Measurements from ENCODE around the gene ABCA7. TPM values are rescaled to one million over a fixed set of nuclear protein-coding genes. Genes with fewer than 3 reads are reported as not detected.

The ABCA7 gene
- total RNA-seq, 2 experiments from 2014 or later, result 114 to 118 TPM

DNA sequence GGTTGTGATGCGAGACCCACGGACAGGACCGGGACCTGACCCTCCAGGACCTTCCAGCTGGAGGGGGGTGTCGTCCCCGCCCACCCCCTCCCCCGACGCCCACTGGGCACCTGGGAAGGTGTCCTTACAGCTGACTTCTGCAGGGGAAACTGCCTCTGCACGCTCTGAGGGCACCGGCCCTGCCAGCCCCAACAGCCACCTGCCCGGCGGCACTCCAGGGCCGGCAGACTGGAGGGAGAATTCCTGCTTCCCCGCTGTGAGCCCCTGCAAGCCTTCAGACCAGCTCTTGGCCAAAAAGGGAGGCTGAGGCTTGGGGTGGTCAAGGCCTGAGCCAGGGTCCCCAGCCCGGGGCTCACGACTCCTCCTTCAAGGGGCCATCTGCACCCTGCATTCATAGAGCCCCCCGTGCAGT lies 12.3 kb upstream of the ABCA7 start:
- DNase-seq, result peak in 3 of 14 experiments; percentile 32 to 58 (median 48)
- intact Hi-C loops (cut with DNase I, micrococcal nuclease), result loop anchor here in 1 of 2 experiments (10.0 kb wide), 1 partner anchor 217 kb away; the partner anchor contains the start of genes ATP5F1D and MIDN

DNA sequence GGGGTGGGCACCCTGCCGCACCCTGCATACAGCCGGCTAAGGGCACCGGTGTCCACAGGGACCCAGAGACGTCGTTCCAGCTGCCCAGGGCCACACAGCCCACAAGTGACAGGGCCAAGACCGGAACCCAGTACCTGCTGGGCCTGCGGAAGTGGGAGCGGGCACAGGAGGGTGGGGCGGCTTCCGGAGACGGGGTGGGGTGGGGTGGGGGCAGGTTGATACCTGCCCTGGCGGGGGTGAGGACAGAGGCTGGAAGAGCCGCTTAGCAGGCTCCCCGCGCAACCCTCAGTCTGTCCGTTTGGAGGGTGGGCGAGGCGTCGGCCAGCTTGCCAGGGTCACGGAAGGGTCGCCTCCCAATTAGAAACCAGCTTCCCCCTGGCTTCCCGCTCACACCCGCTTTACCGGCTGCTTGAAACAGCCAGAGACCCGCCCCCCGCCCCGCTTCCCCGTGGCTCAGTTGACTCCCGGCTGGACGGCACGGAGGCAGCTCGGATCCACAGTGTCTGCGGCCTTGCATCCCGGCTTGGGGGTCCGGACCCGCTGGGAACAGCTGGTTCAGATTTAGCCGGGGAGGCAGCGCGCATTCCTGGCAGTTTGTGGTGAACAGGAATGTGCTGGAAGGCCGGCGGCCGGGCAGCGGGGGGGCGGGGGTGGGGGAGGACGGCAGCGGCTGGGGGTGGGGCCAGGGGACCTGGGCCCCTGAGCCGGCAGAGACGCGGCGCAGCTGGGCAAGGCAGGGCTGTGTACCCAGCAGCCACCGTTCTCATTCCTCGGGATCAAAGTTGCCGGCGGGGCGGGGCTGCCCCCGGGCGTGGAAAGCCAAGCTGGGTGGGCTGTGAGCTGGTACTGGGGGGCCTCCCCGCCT lies 11.6 kb upstream of the ABCA7 start:
- peak overlapping the region; percentile 94 for H3K4me3 Mint-ChIP-seq
- no peaks in the 10 kb centered on the region for H3K27me3 Mint-ChIP-seq
- H3K36me3 Mint-ChIP-seq (ENCODE audit: low read depth), result peaks cover 46% of the 10 kb centered on the region
- intact Hi-C loops (cut with DNase I, micrococcal nuclease), result loop anchor here in 1 of 2 experiments (10.0 kb wide), 1 partner anchor 217 kb away; the partner anchor contains the start of genes ATP5F1D and MIDN
- ChIA-PET POLR2A (interaction anchor here (0.7 to 10.0 kb wide), 16 partner anchors 8 to 243 kb away, joined by 3 to 203 read pairs (median 6); partner anchors contain the start of genes ABCA7, ARHGAP45, CIRBP and MED16), CTCF (interaction anchor here (0.9 to 2.1 kb wide), 4 partner anchors 10 to 216 kb away, joined by 3 to 8 read pairs (median 6); no protein-coding TSS in a partner anchor)
- Histone ChIP-seq H3K36me3 (ENCODE audit: insufficient read depth, low read length) (peaks cover 27% of the 10 kb centered on the region), H3K27ac (ENCODE audit: low read depth in 1 of 2, low read length in 2 of 2) (peak overlapping the region; percentile 70 to 85), H3K4me3 (ENCODE audit: low read length) (peak overlapping the region; percentile 99), H3K9me3 (ENCODE audit: control insufficient read depth in 1 of 2, insufficient read depth in 1 of 2, low read length in 2 of 2) (no peaks in the 10 kb centered on the region), H3K4me1 (ENCODE audit: insufficient read depth, low read length) (peaks cover 59% of the 10 kb centered on the region), H3K27me3 (ENCODE audit: control insufficient read depth in 1 of 2, insufficient read depth in 2 of 2, low read length in 2 of 2) (no peaks in the 10 kb centered on the region)
- peaks cover 32% of the 10 kb centered on the region for H3K4me1 Mint-ChIP-seq (ENCODE audit: low read depth)
- TF ChIP-seq, protein P1, sequence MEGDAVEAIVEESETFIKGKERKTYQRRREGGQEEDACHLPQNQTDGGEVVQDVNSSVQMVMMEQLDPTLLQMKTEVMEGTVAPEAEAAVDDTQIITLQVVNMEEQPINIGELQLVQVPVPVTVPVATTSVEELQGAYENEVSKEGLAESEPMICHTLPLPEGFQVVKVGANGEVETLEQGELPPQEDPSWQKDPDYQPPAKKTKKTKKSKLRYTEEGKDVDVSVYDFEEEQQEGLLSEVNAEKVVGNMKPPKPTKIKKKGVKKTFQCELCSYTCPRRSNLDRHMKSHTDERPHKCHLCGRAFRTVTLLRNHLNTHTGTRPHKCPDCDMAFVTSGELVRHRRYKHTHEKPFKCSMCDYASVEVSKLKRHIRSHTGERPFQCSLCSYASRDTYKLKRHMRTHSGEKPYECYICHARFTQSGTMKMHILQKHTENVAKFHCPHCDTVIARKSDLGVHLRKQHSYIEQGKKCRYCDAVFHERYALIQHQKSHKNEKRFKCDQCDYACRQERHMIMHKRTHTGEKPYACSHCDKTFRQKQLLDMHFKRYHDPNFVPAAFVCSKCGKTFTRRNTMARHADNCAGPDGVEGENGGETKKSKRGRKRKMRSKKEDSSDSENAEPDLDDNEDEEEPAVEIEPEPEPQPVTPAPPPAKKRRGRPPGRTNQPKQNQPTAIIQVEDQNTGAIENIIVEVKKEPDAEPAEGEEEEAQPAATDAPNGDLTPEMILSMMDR (IDR thresholded peaks at IDR 0.05), result no peak
- peak in 13 of 14 experiments; percentile 53 to 85 (median 72) for DNase-seq
- H3K27ac Mint-ChIP-seq, result peak overlapping the region; percentile 93
- H3K9me3 Mint-ChIP-seq, result no peaks in the 10 kb centered on the region
- peak; percentile 39 for ATAC-seq (ENCODE audit: poor library complexity)

More for the DNA sequence above, 12.3 kb upstream of the ABCA7 start:
- peaks cover 26% of the 10 kb centered on the region for H3K4me1 Mint-ChIP-seq (ENCODE audit: low read depth)
- Histone ChIP-seq H3K36me3 (ENCODE audit: insufficient read depth, low read length) (peaks cover 22% of the 10 kb centered on the region), H3K27ac (ENCODE audit: low read depth in 1 of 2, low read length in 2 of 2) (peak overlapping the region; percentile 49 to 85), H3K9me3 (ENCODE audit: control insufficient read depth in 1 of 2, insufficient read depth in 1 of 2, low read length in 2 of 2) (no peaks in the 10 kb centered on the region), H3K4me1 (ENCODE audit: insufficient read depth, low read length) (peaks cover 53% of the 10 kb centered on the region), H3K4me3 (ENCODE audit: low read length) (peak overlapping the region; percentile 99), H3K27me3 (ENCODE audit: control insufficient read depth in 1 of 2, insufficient read depth in 2 of 2, low read length in 2 of 2) (no peaks in the 10 kb centered on the region)
- peak; percentile 6 for ATAC-seq (ENCODE audit: poor library complexity)
- TF ChIP-seq, protein P1 (IDR thresholded peaks at IDR 0.05), result no peak
- H3K4me3 Mint-ChIP-seq, result peak overlapping the region; percentile 99
- H3K9me3 Mint-ChIP-seq, result no peaks in the 10 kb centered on the region
- H3K27me3 Mint-ChIP-seq, result no peaks in the 10 kb centered on the region
- peak overlapping the region; percentile 93 for H3K27ac Mint-ChIP-seq
- H3K36me3 Mint-ChIP-seq (ENCODE audit: low read depth), result peaks cover 39% of the 10 kb centered on the region
- POLR2A ChIA-PET, result interaction anchor here (0.7 to 10.0 kb wide), 14 partner anchors 8 to 248 kb away, joined by 3 to 203 read pairs (median 7); partner anchors contain the start of genes ABCA7, ARHGAP45, CIRBP and FAM174C
- CTCF ChIA-PET, result interaction anchor here (1.1 to 2.1 kb wide), 4 partner anchors 10 to 217 kb away, joined by 3 to 8 read pairs (median 6); no protein-coding TSS in a partner anchor

DNA sequence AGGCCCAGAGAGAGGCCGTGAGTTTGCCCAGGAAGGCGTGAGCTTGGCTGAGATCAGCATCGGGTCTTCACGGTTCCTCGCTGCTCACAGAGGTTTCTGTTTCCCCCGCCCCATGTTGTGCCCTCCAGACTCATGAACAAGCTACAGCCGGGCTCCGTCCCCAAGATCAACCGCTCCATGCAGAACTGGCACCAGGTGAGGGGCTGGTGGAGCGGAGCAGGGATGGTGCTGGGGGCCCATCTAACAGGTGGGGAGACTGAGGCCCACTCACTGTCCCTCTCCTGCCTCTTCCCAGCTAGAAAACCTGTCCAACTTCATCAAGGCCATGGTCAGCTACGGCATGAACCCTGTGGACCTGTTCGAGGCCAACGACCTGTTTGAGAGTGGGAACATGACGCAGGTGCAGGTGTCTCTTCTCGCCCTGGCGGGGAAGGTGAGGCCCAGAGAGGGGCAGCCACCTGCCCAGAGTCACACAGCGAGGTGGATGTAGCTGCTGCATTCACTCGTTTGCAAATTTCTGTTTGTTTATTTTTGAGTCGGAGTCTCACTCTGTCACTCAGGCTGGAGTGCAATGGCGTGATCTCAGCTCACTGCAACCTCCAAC lies 7.5 kb upstream of the ABCA7 start:
- CTCF ChIA-PET, result interaction anchor here (0.6 to 1.3 kb wide), 2 partner anchors 11 to 123 kb away, joined by 3 read pairs; no protein-coding TSS in a partner anchor

More for the DNA sequence above, 7.5 kb upstream of the ABCA7 start:
- H3K9me3 ChIP-seq (ENCODE audit: control insufficient read depth in 1 of 2, insufficient read depth in 1 of 2, low read length in 2 of 2), result no peaks in the 10 kb centered on the region
- DNase-seq, result no peak
- no peaks in the 10 kb centered on the region for H3K27me3 ChIP-seq (ENCODE audit: control insufficient read depth in 1 of 2, insufficient read depth in 2 of 2, low read length in 2 of 2)
- no peak overlapping the region for H3K4me3 ChIP-seq (ENCODE audit: low read length)
- no peak overlapping the region for H3K4me3 Mint-ChIP-seq
- intact Hi-C loops (cut with DNase I, micrococcal nuclease), result no loop called here
- POLR2A ChIA-PET, result interaction anchor here (0.6 to 10.0 kb wide), 6 partner anchors 11 to 237 kb away, joined by 3 to 186 read pairs (median 4); partner anchors contain the start of genes ARHGAP45, CIRBP and RNU6-2
- H3K9me3 Mint-ChIP-seq, result no peaks in the 10 kb centered on the region
- TF ChIP-seq, protein P1 (IDR thresholded peaks at IDR 0.05), result no peak
- peaks cover 76% of the 10 kb centered on the region for H3K4me1 ChIP-seq (ENCODE audit: insufficient read depth, low read length)
- H3K27me3 Mint-ChIP-seq, result no peaks in the 10 kb centered on the region
- no peak for ATAC-seq (ENCODE audit: poor library complexity)
- no peak overlapping the region for H3K27ac ChIP-seq (ENCODE audit: low read depth in 1 of 2, low read length in 2 of 2)
- peak overlapping the region; percentile 86 for H3K27ac Mint-ChIP-seq
- peaks cover 44% of the 10 kb centered on the region for H3K4me1 Mint-ChIP-seq (ENCODE audit: low read depth)
- peaks cover 67% of the 10 kb centered on the region for H3K36me3 Mint-ChIP-seq (ENCODE audit: low read depth)
- H3K36me3 ChIP-seq (ENCODE audit: insufficient read depth, low read length), result peaks cover 50% of the 10 kb centered on the region

All from CD4-positive, alpha-beta T cell (primary cell).